Adipocyte (in vitro differentiated cells): ENCODE data around the gene BLOC1S6.

Experiments used
- DNase-seq: peaks from one replicate; pipeline ENCODE4 v3.0.0-alpha.2; 2015; ENCODE audit warnings: low read depth
- H3K27me3 ChIP-seq: replicated peaks from 2 replicates; pipeline ENCODE4 v1.7.0; 2013; ENCODE audit warnings: mild to moderate bottlenecking, low read length, moderate library complexity; ENCODE audit not compliant: control insufficient read depth, insufficient read depth
- H3K36me3 ChIP-seq: 2 replicates; pipeline ENCODE4 v1.7.0; 2013; ENCODE audit warnings: low read length, mild to moderate bottlenecking, moderate library complexity; ENCODE audit not compliant: control insufficient read depth, insufficient read depth, severe bottlenecking
- H3K4me1 ChIP-seq: 2 replicates; pipeline ENCODE4 v1.7.0; 2013; ENCODE audit warnings: mild to moderate bottlenecking, low read length, moderate library complexity; ENCODE audit not compliant: control insufficient read depth, insufficient read depth
- H3K4me3 ChIP-seq: 2 replicates; pipeline ENCODE4 v1.7.0; 2013; ENCODE audit warnings: mild to moderate bottlenecking, low read length, moderate library complexity
- H3K9ac ChIP-seq: 2 replicates; pipeline ENCODE4 v1.7.0; 2013; ENCODE audit warnings: mild to moderate bottlenecking, low read length, moderate library complexity
- H3K9me3 ChIP-seq: 2 replicates; pipeline ENCODE4 v1.7.0; 2013; ENCODE audit warnings: mild to moderate bottlenecking, low read length, moderate library complexity; ENCODE audit not compliant: control insufficient read depth

The BLOC1S6 gene

DNA sequence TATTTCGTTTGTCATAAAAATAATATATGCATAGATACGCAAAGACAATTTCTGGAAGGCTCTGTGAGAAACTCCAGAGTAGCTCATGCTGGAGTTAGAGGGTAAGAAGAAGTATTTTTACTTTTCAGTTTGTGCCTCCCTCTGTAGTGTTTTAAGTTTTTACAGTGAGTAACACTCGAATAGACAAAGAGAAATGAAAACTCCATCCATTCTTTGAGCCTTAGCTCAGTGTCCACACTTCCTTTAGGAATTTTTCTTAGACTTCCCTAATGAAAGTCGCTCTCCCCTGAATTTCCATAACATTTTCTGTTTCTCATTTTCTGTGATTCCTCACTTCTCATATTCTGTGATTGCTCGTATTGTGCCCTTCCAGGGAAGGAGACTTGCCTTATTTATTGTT lies 2.1 kb downstream of the BLOC1S6 start:
- Histone ChIP-seq H3K4me1 (peaks cover 38% of the 10 kb centered on the region), H3K9ac (peak overlapping the region; percentile 97), H3K9me3 (no peaks in the 10 kb centered on the region), H3K4me3 (peak overlapping the region; percentile 88), H3K27me3 (no peaks in the 10 kb centered on the region), H3K36me3 (peaks cover 11% of the 10 kb centered on the region)
- DNase-seq: peak; percentile 22

DNA sequence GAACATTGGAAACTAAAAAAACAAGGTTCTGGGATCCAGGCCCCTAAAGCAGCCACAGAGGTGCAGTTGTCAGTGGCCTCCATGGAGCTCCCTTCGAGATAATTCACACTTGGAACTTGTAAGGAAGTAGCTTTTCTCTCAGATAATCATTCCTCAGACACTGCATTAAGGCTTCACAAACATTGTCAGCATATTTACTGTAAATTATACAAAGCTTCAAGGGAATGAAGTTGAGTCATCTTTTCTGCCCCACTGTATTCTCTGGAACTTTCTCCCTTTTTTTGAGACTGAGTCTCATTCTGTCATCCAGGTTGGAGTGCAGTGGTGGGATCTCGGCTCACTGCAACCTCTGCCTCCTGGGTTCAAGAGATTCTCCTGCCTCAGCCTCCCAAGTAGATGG lies 7.1 kb downstream of the BLOC1S6 start:
- Histone ChIP-seq H3K9ac (no peak overlapping the region), H3K36me3 (peaks cover 20% of the 10 kb centered on the region), H3K4me3 (no peak overlapping the region), H3K27me3 (no peaks in the 10 kb centered on the region), H3K9me3 (no peaks in the 10 kb centered on the region), H3K4me1 (peaks cover 17% of the 10 kb centered on the region)
- peak; percentile 23 for DNase-seq

DNA sequence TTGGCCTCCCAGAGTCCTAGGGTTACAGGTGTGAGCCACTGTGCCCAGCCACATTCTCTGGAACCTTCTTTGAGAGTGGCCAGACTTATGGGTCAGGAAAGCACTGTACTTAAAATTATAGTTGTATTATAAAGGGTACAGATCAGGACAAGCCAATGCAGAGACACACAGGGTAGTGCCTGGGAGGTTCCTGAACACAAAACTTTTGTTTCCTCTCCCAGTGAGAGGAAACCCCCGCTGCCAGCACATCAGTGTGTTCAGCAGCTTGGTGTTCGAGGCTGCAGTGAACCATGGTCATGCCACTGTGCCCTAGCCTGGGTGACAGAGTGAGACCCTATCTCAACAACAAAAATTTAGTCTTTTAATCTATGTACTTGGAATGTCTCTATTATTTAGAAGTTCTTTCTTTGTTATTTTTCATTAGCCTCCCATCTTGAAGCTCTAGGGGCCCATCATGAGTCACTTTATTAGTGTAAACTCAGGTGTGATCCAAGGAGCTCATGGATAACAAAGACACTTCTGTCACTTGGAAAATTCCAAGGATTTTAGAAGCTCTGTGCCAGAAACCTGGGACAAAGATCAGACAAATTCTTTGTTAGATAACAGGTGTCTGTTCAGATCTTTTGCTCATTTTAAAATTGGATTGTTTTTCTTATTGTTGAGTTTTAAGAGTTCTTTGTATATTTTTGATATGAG lies 7.8 kb downstream of the BLOC1S6 start:
- no peak overlapping the region for H3K9ac ChIP-seq
- H3K4me3 ChIP-seq: no peak overlapping the region
- DNase-seq: no peak
- no peaks in the 10 kb centered on the region for H3K27me3 ChIP-seq
- H3K36me3 ChIP-seq: peaks cover 20% of the 10 kb centered on the region
- no peaks in the 10 kb centered on the region for H3K9me3 ChIP-seq
- peaks cover 11% of the 10 kb centered on the region for H3K4me1 ChIP-seq

DNA sequence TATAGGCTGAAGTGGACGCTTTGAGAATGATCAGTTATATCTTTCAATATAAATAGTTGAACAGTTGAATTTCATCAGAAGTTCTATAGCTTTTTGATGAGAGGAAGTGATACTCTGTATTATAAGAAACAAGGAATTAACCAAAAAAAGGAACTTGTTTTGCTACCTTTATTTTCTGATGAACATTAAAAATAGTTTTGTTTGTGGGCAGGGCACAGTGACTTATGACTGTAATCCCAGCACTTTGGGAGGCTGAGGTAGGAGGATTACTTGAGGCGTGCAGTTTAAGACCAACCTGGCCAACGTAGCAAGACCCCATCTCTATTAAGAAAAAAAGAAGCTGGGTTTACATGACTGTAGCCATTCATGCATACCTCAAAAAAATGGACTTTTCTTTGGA lies 16.7 kb downstream of the BLOC1S6 start:
- Histone ChIP-seq H3K36me3 (peaks cover 34% of the 10 kb centered on the region), H3K9me3 (no peaks in the 10 kb centered on the region), H3K4me1 (peaks cover 7% of the 10 kb centered on the region), H3K4me3 (no peak overlapping the region), H3K27me3 (no peaks in the 10 kb centered on the region), H3K9ac (no peak overlapping the region)
- DNase-seq: no peak

DNA sequence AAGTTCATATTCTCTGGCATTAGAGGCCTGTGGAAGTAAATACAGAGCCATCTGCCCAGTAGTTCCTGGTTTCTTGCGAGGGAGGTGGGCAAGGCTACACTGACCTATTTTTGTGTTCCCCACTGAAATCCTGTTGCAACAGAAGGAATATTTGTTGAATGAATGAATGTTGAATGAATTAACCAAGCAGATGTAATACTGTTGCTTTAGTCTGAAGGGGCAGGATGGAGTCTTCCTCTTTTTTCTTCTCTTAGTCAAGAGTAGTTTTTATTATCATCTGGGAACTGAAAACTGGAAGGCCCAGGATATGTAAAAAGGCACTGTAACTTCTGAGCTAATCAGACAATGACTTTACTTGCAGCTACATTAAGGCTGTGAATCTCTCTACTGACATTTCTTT lies 17.1 kb downstream of the BLOC1S6 start:
- Histone ChIP-seq H3K9ac (peak overlapping the region; percentile 1), H3K27me3 (no peaks in the 10 kb centered on the region), H3K9me3 (no peaks in the 10 kb centered on the region), H3K4me1 (peaks cover 7% of the 10 kb centered on the region), H3K4me3 (no peak overlapping the region), H3K36me3 (peaks cover 37% of the 10 kb centered on the region)
- no peak for DNase-seq

DNA sequence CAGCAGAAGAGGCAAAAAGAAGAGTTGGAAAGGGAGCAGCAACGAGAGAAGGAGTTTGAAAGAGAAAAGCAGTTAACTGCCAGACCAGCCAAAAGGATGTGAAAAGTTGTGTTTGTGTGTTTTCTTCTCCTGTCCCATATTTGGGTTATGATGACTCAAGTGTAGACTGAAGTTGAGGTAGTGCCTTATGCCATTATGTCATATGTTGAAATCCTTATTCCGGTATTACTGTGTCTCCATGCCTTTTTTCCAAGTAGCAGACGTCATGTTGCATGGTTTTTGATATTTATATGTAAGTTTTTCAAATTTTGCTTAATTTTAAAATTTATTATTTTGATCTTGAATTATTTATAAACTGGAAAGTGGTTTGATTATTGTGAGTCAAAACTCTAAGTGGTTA lies 19.2 kb downstream of the BLOC1S6 start:
- Histone ChIP-seq H3K4me1 (peaks cover 7% of the 10 kb centered on the region), H3K27me3 (no peaks in the 10 kb centered on the region), H3K36me3 (peaks cover 40% of the 10 kb centered on the region), H3K9me3 (no peaks in the 10 kb centered on the region), H3K9ac (no peak overlapping the region), H3K4me3 (no peak overlapping the region)
- DNase-seq: no peak

DNA sequence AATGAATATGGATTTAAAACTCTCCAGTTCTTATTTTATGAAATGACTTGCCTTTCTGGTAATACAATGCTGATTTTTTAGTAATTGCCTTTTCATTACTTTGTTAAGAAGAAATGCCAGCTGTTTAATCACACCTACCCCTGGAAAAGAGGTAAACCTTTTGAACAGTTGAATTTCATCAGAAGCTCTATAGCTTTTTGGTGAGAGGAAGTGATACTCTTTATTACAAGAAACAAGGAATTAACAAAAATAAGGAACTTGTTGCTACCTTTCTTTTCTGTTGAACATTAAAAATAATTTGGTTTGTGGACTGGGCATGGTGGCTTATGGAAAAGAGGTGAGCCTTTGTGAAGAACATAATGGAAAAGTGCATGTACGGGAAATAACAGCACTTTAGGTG lies 19.7 kb downstream of the BLOC1S6 start:
- no peak overlapping the region for H3K9ac ChIP-seq
- no peak for DNase-seq
- H3K27me3 ChIP-seq: no peaks in the 10 kb centered on the region
- H3K36me3 ChIP-seq: peaks cover 40% of the 10 kb centered on the region
- peaks cover 7% of the 10 kb centered on the region for H3K4me1 ChIP-seq
- no peak overlapping the region for H3K4me3 ChIP-seq
- no peaks in the 10 kb centered on the region for H3K9me3 ChIP-seq

DNA sequence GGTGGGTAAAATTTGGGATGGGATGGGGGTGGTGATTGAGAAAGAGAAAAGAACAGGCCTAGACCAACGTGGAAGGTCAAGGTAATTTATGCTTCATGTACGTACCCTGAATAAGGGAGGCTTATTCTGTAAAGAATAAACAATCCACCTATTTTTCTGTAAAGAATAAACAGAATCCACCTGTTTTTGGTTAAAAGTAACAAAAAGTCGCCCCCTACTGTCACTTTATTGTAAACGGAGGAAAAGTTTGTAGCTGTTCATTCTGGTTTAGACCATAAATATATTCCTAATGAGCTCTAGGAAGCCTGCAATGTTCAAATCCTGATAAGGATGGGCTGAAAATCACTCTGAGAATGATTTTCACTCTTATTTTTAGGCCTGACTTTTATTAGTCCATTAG lies 24.1 kb downstream of the BLOC1S6 start:
- DNase-seq: peak; percentile 64
- no peak overlapping the region for H3K9ac ChIP-seq
- no peaks in the 10 kb centered on the region for H3K9me3 ChIP-seq
- peaks cover 29% of the 10 kb centered on the region for H3K36me3 ChIP-seq
- H3K4me1 ChIP-seq: peaks cover 3% of the 10 kb centered on the region
- no peak overlapping the region for H3K4me3 ChIP-seq
- H3K27me3 ChIP-seq: no peaks in the 10 kb centered on the region

DNA sequence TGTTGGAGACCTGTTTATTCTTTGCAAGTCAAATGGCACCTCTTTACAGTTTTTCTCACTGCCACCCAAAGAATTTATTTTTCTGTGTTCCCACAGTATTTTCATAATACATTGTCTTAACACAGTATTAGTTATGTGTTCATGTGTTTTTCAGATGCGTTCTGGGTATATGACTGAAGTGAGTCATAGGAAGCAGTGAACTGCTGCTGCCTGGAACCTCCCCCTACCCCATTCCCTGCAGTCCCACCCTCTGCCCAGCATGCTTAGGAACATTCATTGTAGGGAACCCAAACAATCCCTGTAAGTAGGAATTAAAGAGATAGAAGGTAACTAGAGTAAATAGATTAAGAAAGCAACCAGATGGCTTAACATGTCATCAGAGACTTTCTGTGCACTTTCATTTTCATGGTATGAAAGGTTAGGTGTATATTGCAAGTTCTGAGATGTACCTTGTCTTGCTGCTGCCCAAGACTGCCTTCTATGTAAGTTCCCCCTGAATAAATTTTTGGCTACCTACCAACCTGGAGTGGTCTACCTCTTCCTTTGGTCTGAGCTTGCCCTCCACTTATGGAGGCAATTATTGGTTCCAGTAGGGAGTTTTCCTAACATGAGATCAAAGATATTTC lies 25.7 kb downstream of the BLOC1S6 start:
- DNase-seq: peak; percentile 23
- Histone ChIP-seq H3K9me3 (no peaks in the 10 kb centered on the region), H3K4me3 (no peak overlapping the region), H3K4me1 (peaks cover 3% of the 10 kb centered on the region), H3K27me3 (no peaks in the 10 kb centered on the region), H3K36me3 (peaks cover 16% of the 10 kb centered on the region), H3K9ac (no peak overlapping the region)

DNA sequence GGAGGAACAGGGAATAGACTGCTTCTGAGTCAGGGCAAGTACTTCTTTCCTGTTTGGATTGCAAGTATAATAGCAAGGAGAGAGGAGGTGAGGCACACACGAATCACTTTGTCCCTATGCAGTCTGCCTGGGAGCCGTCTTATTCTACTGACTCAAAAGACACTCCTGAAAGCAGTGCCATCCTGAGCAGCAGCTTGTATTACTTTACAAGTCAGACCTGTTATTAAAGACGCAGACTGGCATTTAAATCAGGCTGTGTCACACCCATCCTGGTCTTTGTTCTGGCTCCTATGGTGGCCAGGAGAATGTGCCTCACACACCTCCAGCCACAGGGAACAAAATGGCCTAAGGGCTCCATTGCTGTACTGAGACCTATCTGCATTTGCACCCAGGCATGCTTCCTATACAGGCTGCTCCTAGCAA lies 29.7 kb downstream of the BLOC1S6 start:
- Histone ChIP-seq H3K36me3 (no peaks in the 10 kb centered on the region), H3K9ac (no peak overlapping the region), H3K9me3 (no peaks in the 10 kb centered on the region), H3K27me3 (no peaks in the 10 kb centered on the region), H3K4me3 (no peak overlapping the region), H3K4me1 (peaks cover 3% of the 10 kb centered on the region)
- DNase-seq: no peak

DNA sequence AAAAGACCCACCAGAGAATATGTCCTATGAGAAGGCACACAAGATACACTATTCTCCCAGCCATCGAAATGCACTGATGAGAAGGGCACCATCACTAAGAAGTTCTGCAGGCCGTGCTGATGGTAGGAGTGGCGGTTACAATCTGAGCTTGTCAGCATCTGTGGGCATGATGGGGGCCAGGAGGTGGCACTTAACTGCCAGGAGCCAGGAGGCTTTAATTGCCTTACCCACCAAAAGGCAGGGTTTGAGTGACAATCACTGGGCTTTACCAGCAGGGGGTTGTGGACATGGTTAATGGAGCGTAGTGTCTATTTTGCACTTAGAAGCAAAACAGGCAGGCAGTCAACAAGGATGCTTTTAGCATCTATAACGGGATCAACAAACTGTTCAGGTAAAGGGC lies 31.6 kb downstream of the BLOC1S6 start:
- no peak overlapping the region for H3K4me3 ChIP-seq
- H3K9ac ChIP-seq: no peak overlapping the region
- H3K36me3 ChIP-seq: no peaks in the 10 kb centered on the region
- no peaks in the 10 kb centered on the region for H3K9me3 ChIP-seq
- no peak for DNase-seq
- peaks cover 3% of the 10 kb centered on the region for H3K4me1 ChIP-seq
- no peaks in the 10 kb centered on the region for H3K27me3 ChIP-seq

DNA sequence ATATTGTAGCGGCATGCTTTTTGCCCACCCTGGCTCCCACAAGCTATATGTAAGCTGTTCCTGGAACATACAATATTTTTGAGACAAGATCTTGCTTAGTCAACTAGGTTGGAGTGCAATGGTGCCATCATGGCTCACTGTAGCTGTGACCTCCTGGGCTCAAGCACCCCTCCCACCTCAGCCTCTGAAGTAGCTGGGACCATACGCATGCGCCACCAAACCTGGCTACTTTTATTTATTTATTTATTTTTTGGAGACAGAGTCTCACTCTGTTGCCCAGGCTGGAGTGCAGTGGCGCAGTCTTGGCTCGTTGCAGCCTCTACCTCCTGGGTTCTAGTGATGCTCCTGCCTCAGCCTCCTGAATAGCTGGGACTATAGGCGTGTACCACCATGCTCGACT lies 41.0 kb downstream of the BLOC1S6 start:
- no peak for DNase-seq
- Histone ChIP-seq H3K4me1 (peaks cover 5% of the 10 kb centered on the region), H3K9me3 (peaks cover 27% of the 10 kb centered on the region), H3K27me3 (no peaks in the 10 kb centered on the region), H3K36me3 (no peaks in the 10 kb centered on the region), H3K9ac (no peak overlapping the region), H3K4me3 (no peak overlapping the region)
